T-helper 2 cell treated with Interferon-gamma antibody and Interleukin-4, amounts not matched to agents 5 μg/mL and 100 μg/mL, for 36 hours (primary cell): ENCODE measurements around the gene HECTD4.
"Not testable (repeated sequence)": the region's sequence is repeated elsewhere in the genome, so short reads cannot be mapped to it uniquely, and the experiment has no call there.

Experiments
- DNase-seq: peaks from one replicate; pipeline ENCODE4 v3.0.0; 2021; ENCODE audit warnings: low spot score
- H3K27ac Mint-ChIP-seq: one replicate; pipeline ENCODE4 v1.8.0; 2021; ENCODE audit warnings: mild to moderate bottlenecking, mixed read lengths
- H3K27me3 Mint-ChIP-seq: one replicate; pipeline ENCODE4 v1.8.0; 2021; ENCODE audit warnings: low read depth, mixed read lengths
- H3K36me3 Mint-ChIP-seq: one replicate; pipeline ENCODE4 v1.8.0; 2021; ENCODE audit warnings: low read depth, mixed read lengths
- H3K4me1 Mint-ChIP-seq: one replicate; pipeline ENCODE4 v1.8.0; 2021; ENCODE audit warnings: low read depth, mixed read lengths
- H3K4me3 Mint-ChIP-seq: one replicate; pipeline ENCODE4 v1.8.0; 2022; ENCODE audit warnings: mild to moderate bottlenecking, moderate library complexity, mixed read lengths
- H3K9me3 Mint-ChIP-seq: one replicate; pipeline ENCODE4 v1.8.0; 2021; ENCODE audit warnings: mixed read lengths

The HECTD4 gene

GRCh38 chr12:112275836-112276235, 106.4 kb downstream of the HECTD4 start:
- DNase-seq = no peak
- no peaks in the 10 kb centered on the region for H3K4me1 Mint-ChIP-seq
- H3K27ac Mint-ChIP-seq = no peak overlapping the region
- no peak overlapping the region for H3K4me3 Mint-ChIP-seq
- H3K27me3 Mint-ChIP-seq = no peaks in the 10 kb centered on the region
- H3K36me3 Mint-ChIP-seq = peaks cover 15% of the 10 kb centered on the region
- H3K9me3 Mint-ChIP-seq = no peaks in the 10 kb centered on the region

GRCh38 chr12:112275207-112275606, 107.0 kb downstream of the HECTD4 start:
- no peaks in the 10 kb centered on the region for H3K27me3 Mint-ChIP-seq
- H3K9me3 Mint-ChIP-seq = no peaks in the 10 kb centered on the region
- no peak overlapping the region for H3K27ac Mint-ChIP-seq
- no peaks in the 10 kb centered on the region for H3K4me1 Mint-ChIP-seq
- peaks cover 18% of the 10 kb centered on the region for H3K36me3 Mint-ChIP-seq
- H3K4me3 Mint-ChIP-seq = no peak overlapping the region
- no peak for DNase-seq

- peaks cover 37% of the 10 kb centered on the region for H3K36me3 Mint-ChIP-seq
- H3K4me1 Mint-ChIP-seq = peaks cover 2% of the 10 kb centered on the region
- no peak for DNase-seq
- no peak overlapping the region for H3K27ac Mint-ChIP-seq
- H3K9me3 Mint-ChIP-seq = no peaks in the 10 kb centered on the region
- H3K4me3 Mint-ChIP-seq = no peak overlapping the region
- no peaks in the 10 kb centered on the region for H3K27me3 Mint-ChIP-seq
Measured at GRCh38 chr12:112270673-112271072, 111.6 kb downstream of the HECTD4 start.

- no peak for DNase-seq
- Mint-ChIP-seq H3K27me3 (no peaks in the 10 kb centered on the region), H3K36me3 (peaks cover 36% of the 10 kb centered on the region), H3K27ac (no peak overlapping the region), H3K9me3 (no peaks in the 10 kb centered on the region), H3K4me3 (no peak overlapping the region), H3K4me1 (peaks cover 2% of the 10 kb centered on the region)
Measured at GRCh38 chr12:112266473-112266872, 115.8 kb downstream of the HECTD4 start.

- no peak for DNase-seq
- no peak overlapping the region for H3K4me3 Mint-ChIP-seq
- no peaks in the 10 kb centered on the region for H3K27me3 Mint-ChIP-seq
- no peaks in the 10 kb centered on the region for H3K9me3 Mint-ChIP-seq
- H3K36me3 Mint-ChIP-seq = peaks cover 19% of the 10 kb centered on the region
- H3K4me1 Mint-ChIP-seq = no peaks in the 10 kb centered on the region
- no peak overlapping the region for H3K27ac Mint-ChIP-seq
Measured at GRCh38 chr12:112261559-112261958, 120.7 kb downstream of the HECTD4 start.

- no peak overlapping the region for H3K27ac Mint-ChIP-seq
- H3K36me3 Mint-ChIP-seq = peaks cover 21% of the 10 kb centered on the region
- no peak overlapping the region for H3K4me3 Mint-ChIP-seq
- no peaks in the 10 kb centered on the region for H3K4me1 Mint-ChIP-seq
- DNase-seq = no peak
- H3K27me3 Mint-ChIP-seq = no peaks in the 10 kb centered on the region
- no peaks in the 10 kb centered on the region for H3K9me3 Mint-ChIP-seq
Measured at GRCh38 chr12:112258926-112259325, 123.3 kb downstream of the HECTD4 start.

- no peaks in the 10 kb centered on the region for H3K27me3 Mint-ChIP-seq
- peaks cover 24% of the 10 kb centered on the region for H3K36me3 Mint-ChIP-seq
- H3K4me1 Mint-ChIP-seq = no peaks in the 10 kb centered on the region
- H3K4me3 Mint-ChIP-seq = no peak overlapping the region
- H3K9me3 Mint-ChIP-seq = no peaks in the 10 kb centered on the region
- no peak for DNase-seq
- H3K27ac Mint-ChIP-seq = no peak overlapping the region
Measured at GRCh38 chr12:112256780-112257179, 125.5 kb downstream of the HECTD4 start.

- Mint-ChIP-seq H3K9me3 (no peaks in the 10 kb centered on the region), H3K4me1 (no peaks in the 10 kb centered on the region), H3K4me3 (no peak overlapping the region), H3K27me3 (no peaks in the 10 kb centered on the region), H3K36me3 (peaks cover 25% of the 10 kb centered on the region), H3K27ac (no peak overlapping the region)
- DNase-seq = no peak
Measured at GRCh38 chr12:112252184-112252583, 130.0 kb downstream of the HECTD4 start.

GRCh38 chr12:112244902-112245301, 137.3 kb downstream of the HECTD4 start:
- peaks cover 25% of the 10 kb centered on the region for H3K36me3 Mint-ChIP-seq
- not testable (repeated sequence) for H3K27me3 Mint-ChIP-seq, H3K4me3 Mint-ChIP-seq, H3K4me1 Mint-ChIP-seq, H3K9me3 Mint-ChIP-seq, DNase-seq, H3K27ac Mint-ChIP-seq

GRCh38 chr12:112243255-112244110, 138.7 kb downstream of the HECTD4 start:
- Mint-ChIP-seq H3K36me3 (peaks cover 29% of the 10 kb centered on the region), H3K9me3 (no peaks in the 10 kb centered on the region), H3K27ac (no peak overlapping the region), H3K4me3 (no peak overlapping the region), H3K27me3 (no peaks in the 10 kb centered on the region), H3K4me1 (no peaks in the 10 kb centered on the region)
- DNase-seq = no peak

- no peak for DNase-seq
- no peaks in the 10 kb centered on the region for H3K9me3 Mint-ChIP-seq
- no peaks in the 10 kb centered on the region for H3K27me3 Mint-ChIP-seq
- H3K4me1 Mint-ChIP-seq = no peaks in the 10 kb centered on the region
- H3K36me3 Mint-ChIP-seq = peaks cover 31% of the 10 kb centered on the region
- no peak overlapping the region for H3K4me3 Mint-ChIP-seq
- no peak overlapping the region for H3K27ac Mint-ChIP-seq
Measured at GRCh38 chr12:112241176-112241575, 141.1 kb downstream of the HECTD4 start.

GRCh38 chr12:112239881-112240280, 142.3 kb downstream of the HECTD4 start:
- Mint-ChIP-seq H3K27ac (no peak overlapping the region), H3K4me1 (no peaks in the 10 kb centered on the region), H3K9me3 (no peaks in the 10 kb centered on the region)

GRCh38 chr12:112239020-112239419, 143.2 kb downstream of the HECTD4 start:
- no peak overlapping the region for H3K27ac Mint-ChIP-seq
- H3K36me3 Mint-ChIP-seq = peaks cover 33% of the 10 kb centered on the region

More at GRCh38 chr12:112239881-112240280, 142.3 kb downstream of the HECTD4 start:
- no peak for DNase-seq
- H3K36me3 Mint-ChIP-seq = peaks cover 36% of the 10 kb centered on the region
- H3K4me3 Mint-ChIP-seq = no peak overlapping the region
- no peaks in the 10 kb centered on the region for H3K27me3 Mint-ChIP-seq

GRCh38 chr12:112238441-112238840, 143.8 kb downstream of the HECTD4 start:
- H3K4me3 Mint-ChIP-seq = no peak overlapping the region
- no peak for DNase-seq
- H3K4me1 Mint-ChIP-seq = no peaks in the 10 kb centered on the region
- no peak overlapping the region for H3K27ac Mint-ChIP-seq
- no peaks in the 10 kb centered on the region for H3K27me3 Mint-ChIP-seq
- H3K36me3 Mint-ChIP-seq = peaks cover 29% of the 10 kb centered on the region
- H3K9me3 Mint-ChIP-seq = no peaks in the 10 kb centered on the region

More at GRCh38 chr12:112239020-112239419, 143.2 kb downstream of the HECTD4 start:
- no peaks in the 10 kb centered on the region for H3K4me1 Mint-ChIP-seq
- no peak overlapping the region for H3K4me3 Mint-ChIP-seq
- DNase-seq = no peak
- H3K9me3 Mint-ChIP-seq = no peaks in the 10 kb centered on the region
- no peaks in the 10 kb centered on the region for H3K27me3 Mint-ChIP-seq

- Mint-ChIP-seq H3K4me3 (no peak overlapping the region), H3K27ac (no peak overlapping the region), H3K27me3 (no peaks in the 10 kb centered on the region), H3K36me3 (peaks cover 24% of the 10 kb centered on the region), H3K4me1 (no peaks in the 10 kb centered on the region), H3K9me3 (no peaks in the 10 kb centered on the region)
- no peak for DNase-seq
Measured at GRCh38 chr12:112236786-112237185, 145.4 kb downstream of the HECTD4 start.
